Glomerular endothelial cell (primary cell): ENCODE results near the gene AQP7. TPM values are rescaled to one million over a fixed set of nuclear protein-coding genes. Genes with fewer than 3 reads are reported as not detected.
"Not testable (repeated sequence)": the region's sequence is repeated elsewhere in the genome, so short reads cannot be mapped to it uniquely, and the experiment has no call there.

Experiments
- DNase-seq: peaks from one replicate; pipeline ENCODE4 v3.0.0-alpha.2; 2011; ENCODE audit warnings: low read depth, low spot score; ENCODE audit errors: extremely low read depth
- total RNA-seq: library from RNA; depleted of rRNA; stranded (reverse); fragments of >200 nt; gene quantifications from 2 replicates; pipeline ENCODE4 v1.2.3, GENCODE V29; 2015

AQP7 gene
- total RNA-seq, 1 donor from 2014 or later: not detected

DNA sequence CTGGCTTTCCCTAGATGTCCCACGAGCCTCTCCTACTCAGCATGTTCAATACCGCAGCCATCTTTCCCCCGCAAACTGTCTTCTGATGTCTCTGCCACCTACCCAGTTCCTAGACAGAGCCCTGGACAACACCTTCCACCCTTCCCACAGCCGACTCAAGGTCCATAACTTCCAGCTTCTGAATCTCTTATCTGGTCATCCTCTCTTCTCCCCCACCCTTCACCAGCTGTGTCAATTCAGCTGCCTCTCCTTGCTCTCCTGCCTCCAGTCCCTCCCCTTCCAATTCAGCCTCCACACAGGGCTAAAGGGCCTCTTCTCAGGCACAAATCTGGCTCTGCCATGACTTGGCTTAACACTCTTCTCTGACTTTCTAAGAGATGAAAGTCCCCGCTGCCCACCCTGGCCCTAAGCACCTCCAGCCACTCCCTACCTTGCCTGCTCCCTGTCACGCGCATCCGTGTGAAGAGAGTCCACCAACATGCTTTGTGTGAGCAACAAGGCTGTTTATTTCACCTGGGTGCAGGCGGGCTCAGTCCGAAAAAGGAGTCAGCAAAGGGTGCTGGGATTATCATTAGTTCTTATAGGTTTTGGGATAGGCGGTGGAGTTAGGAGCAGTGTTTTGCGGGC lies 25.2 kb downstream of the AQP7 start:
- DNase-seq: no peak

DNA sequence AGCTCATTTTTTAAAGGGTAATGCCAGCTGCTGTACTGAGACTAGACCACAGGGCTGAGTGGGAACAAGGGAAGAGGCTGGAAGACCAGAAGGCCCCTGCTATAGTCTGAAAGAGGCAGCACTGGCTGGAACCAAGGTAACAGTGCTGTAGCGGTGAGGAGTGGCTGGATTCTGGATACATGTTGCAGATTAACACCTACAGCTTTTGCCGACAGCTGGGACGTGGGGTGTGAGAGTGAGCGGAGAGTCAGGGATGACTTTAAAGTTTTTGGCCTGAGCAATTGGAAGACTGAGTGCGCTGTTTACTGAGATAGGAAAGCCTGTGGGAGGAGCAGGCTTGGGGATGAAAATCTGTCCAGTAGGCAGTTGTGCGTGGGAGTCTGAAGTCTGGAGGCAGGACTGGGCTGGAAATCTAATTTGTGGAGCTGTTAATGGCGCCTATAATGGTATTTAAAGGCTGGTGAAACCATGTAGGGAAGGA lies 26.5 kb downstream of the AQP7 start:
- no peak for DNase-seq

DNA sequence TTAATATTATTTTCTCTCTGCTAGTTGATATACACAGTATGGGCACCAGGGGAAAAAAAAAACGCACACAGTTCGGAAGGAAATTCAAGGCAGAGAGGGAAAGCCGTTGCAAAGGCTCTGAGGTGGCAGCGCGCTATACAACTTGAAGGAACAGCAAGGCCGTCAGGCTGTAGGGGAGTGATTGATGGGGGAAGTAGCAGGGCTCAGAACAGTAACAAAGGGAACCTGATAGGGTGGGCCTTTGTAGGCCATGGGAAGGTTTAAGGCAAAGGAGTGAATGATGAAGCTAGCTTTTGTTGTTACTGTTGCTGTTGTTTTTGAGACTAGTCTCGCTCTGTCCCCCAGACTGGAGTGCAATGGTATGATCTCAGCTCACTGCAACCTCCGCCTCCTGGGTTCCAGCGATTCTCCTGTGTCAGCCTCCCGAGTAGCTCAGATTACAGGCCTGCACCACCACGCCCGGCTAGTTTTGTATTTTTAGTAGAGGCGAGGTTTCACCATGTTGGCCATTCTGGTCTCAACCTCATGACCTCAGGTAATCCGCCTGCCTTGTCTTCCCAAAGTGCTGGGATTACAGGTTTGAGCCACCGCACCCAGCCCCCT lies 27.0 kb downstream of the AQP7 start:
- DNase-seq: peak; percentile 50

GRCh38 chr9:33374634-33375237 lies 27.6 kb downstream of the AQP7 start:
- peak; percentile 69 for DNase-seq

DNA sequence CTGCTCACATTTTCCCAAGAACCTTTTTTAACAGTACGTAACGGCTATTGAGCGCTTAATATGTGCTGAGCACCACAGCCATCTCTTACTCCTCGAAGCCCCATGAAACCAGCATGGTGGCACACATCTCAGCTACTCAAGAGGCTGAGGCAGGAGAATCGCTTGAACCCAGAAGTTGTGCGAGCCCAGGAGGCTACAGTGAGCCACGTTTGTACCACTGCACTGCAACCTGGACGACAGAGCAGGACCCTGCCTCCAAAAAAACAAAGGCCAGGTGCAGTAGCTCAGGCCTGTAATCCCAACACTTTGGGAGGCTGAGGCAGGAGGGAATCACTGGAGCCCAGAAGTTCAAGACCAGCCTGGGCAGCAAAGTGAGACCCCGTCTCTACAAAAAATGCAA lies 28.2 kb downstream of the AQP7 start:
- DNase-seq: no peak

- no peak for DNase-seq
Observed at GRCh38 chr9:33372900-33373299, 29.5 kb downstream of the AQP7 start.

DNA sequence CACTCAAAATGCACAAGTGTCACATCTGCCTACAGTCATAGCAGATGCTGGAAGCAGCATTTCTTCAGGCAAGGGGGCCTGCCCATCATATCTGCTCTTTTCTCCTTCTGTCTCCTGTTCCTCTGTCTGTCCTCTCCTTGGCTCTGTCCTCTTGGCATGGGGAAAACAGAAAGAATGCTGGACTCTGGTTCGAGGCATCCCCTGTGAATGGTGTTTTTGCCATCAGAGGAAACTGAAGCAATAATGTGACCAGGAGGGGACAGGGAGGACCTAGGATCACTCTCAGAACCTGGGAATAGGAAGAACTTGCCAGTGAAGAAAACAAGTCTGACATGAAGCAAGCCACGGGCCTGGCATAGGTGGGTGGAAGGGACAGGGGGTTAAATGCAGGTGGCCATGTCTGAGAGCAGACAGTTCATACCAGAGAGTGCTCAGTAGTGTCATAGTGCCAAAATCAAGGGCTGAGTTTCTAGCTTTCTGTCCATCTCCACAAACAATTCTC lies 35.3 kb downstream of the AQP7 start:
- DNase-seq: no peak

DNA sequence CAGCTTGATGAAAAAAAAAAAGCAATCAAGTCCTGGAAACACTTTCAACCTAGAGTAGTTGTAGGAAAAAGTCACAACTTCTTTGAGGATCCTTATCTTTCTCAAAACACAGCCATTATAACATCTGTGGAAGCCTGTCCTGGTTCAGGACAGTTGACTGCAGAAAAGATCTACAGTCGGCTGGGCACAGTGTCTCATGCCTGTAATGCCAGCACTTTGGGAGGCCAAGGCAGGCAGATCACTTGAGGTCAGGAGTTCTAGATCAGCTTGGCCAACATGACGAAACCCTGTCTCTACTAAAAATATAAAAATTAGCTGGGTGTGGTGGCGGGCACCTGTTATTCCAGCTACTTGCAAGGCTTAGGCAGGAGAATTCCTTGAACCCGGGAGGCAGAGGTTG lies 37.6 kb downstream of the AQP7 start:
- not testable (repeated sequence) for DNase-seq

DNA sequence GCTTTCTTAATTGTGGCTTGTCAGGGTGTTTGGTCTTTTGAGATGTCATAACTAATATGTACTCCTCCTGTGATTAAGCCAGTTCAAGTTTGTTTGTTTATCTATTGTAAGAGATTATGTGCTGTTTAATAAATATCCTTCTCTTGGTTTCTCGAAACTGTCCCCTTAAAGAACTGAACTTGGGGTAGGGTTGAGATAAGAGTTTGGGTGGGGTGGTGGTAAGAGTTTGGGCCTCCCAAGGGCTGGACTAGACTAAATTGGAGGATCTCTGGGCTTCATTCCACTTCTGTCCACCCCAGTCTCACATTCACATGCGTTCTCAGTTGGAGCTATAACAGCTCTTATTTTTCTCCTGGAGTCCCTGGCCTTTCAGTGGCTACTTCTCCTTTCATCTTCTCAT lies 38.2 kb downstream of the AQP7 start:
- DNase-seq: no peak

- not testable (repeated sequence) for DNase-seq
Observed at GRCh38 chr9:33358641-33359040, 43.7 kb downstream of the AQP7 start.

DNA sequence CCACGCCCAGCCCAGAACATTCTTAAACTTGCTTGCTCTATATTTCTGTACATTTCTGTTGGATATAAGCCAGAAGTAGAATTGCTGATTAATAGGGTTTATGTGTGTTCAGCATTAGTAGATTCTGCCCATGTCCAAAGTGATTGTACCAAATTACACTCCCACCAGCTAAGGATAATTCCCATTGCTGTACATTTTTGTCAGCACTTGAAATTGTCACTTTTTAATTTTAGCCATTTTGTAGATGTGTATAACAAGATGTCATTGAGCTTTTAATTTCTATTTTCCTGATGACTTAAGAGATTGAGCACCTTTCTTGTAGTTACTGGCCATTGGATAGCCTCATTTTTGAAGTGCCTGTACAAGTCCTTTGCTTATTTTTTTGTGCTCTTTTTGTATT lies 46.4 kb downstream of the AQP7 start:
- DNase-seq: no peak

- DNase-seq: no peak
Observed at GRCh38 chr9:33354651-33355211, 47.6 kb downstream of the AQP7 start.

DNA sequence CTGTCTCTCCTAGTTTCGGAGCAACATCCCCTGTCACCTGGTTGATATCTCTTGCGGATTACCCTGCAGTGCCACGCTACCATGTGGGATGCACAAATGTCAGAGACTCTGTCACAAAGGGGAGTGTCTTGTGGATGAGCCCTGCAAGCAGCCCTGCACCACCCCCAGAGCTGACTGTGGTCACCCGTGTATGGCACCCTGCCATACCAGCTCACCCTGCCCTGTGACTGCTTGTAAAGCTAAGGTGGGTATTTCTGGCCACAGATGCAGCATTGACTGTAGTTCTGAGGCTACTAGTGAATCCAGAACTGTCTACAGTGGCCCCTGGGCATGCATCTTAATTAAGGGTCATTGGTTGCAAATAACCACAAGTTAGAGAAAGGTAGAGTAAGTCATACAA lies 50.8 kb downstream of the AQP7 start:
- no peak for DNase-seq

DNA sequence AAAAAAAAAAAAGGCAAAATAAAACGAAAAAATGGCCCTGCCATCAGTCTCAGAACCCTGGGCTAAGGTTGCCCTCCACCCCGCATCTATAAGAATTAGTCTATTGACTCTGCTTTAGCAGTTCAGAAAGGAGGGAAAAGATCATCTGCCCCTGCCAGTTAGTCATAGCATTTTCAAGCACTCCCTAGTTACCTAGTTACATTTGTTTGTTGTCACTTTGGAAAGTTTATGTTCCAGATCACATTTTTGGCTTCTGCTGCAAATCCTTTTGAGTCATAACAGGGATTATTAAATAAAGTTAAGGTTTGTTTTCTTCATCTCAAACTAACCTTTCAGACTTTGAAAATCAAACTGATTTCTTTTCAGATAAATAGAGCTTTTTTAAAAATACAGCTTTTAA lies 52.1 kb downstream of the AQP7 start:
- no peak for DNase-seq

DNA sequence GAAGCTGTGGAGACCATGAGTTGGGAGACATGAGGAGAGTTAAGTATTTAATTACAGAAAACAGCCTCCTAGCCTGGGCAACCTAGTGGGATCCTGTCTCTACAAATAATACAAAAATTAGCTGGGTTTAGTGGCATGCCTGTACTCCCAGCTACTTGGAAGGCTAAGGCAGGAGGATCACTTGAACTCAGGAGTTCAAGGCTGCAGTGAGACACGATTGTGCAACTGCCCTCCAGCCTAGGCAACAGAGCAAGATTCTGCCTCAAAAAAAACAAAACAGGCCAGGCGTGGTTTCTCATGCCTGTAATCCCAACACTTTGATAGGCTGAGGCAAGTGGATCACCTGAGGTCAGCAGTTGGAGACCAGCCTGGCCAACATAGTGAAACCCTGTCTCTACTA lies 52.6 kb downstream of the AQP7 start:
- DNase-seq: no peak

DNA sequence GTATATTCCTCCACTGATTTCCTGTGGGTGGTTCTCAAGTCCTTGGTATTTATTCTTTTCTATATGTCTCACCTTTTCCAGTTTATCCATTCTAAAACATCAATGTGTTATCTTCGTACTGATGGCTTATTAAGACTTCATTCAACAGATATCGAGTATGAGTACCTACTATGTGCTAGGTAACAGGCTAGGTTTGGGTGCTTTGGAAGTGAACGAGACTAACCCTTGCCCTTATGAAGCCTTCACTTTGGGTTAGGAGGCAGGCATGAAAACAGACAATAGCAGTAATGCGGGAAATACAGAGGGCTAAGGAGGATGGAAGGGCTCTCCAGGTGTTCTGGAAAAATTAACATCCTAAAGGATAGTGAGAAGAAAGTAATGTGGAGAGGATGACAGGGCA lies 53.4 kb downstream of the AQP7 start:
- DNase-seq: no peak

DNA sequence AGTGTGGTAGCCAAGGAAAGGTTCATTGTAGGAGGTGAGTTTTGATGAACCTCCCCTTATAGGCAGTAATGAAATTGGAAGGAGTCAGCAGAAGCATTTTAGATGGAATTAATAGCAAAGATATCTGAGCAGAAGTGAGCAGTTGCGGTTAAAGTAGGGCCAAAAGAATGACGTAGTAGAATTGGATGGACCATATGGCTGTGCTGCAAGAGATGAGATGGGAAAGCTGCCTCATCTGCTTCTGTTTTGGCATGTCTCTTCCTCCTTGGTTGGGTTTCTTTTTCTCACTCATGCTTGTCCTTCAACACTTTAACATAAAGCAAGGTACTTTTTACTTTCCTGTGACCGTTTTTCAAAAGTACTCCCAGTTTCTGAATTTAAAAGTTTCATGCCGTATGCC lies 55.8 kb downstream of the AQP7 start:
- DNase-seq: no peak

DNA sequence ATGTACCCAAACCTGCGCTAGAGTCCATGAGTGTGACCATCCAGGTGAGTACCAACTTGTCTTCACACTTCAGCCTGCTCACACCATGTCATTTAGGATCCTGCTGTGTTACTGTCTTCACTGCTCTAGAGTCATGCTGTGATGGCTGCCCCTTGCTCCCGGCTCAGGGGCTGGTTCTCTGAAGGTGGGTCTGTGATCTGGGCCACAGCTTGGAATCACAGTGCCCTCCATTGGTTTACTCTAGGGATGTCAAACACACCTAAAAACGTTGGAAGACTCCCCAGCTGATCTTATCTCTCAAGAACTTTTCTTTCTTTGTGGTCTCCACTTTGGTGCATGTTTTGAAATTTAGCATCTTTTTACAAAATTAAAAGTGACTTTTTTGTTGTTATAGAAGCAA lies 58.2 kb downstream of the AQP7 start:
- DNase-seq: no peak

- no peak for DNase-seq
Observed at GRCh38 chr9:33341182-33341581, 61.2 kb downstream of the AQP7 start.

- no peak for DNase-seq
Observed at GRCh38 chr9:33340186-33340585, 62.2 kb downstream of the AQP7 start.
